Hepatocyte (in vitro differentiated cells): Measurements from ENCODE around the gene SND1.

Source experiments
- EZH2 ChIP-seq: fragments of 200-600 bp; sonication (generic); IDR thresholded peaks from 2 replicates; pipeline ENCODE4 v1.6.1; 2016; ENCODE audit warnings: antibody characterized with exemption, mild to moderate bottlenecking, borderline replicate concordance
- EZH2phosphoT487 ChIP-seq: fragments of 200-600 bp; sonication (generic); IDR thresholded peaks from one replicate; pipeline ENCODE4 v1.6.1; 2018; ENCODE audit warnings: antibody characterized with exemption, mild to moderate bottlenecking, low read depth, moderate library complexity; ENCODE audit not compliant: unreplicated experiment, severe bottlenecking

GRCh38 chr7:128004623-128005022 lies 352.6 kb downstream of the SND1 start:
- TF ChIP-seq EZH2 (no peak), EZH2phosphoT487 (no peak)
